Urinary bladder (tissue), 4 donors: Measurements from ENCODE around the gene GRXCR2. TPM values are rescaled to one million over a fixed set of nuclear protein-coding genes. Genes with fewer than 3 reads are reported as not detected.
"Not testable (repeated sequence)": the region's sequence is repeated elsewhere in the genome, so short reads cannot be mapped to it uniquely, and the experiment has no call there.

ENCODE experiments used
- DNase-seq: peaks from one replicate; pipeline ENCODE4 v3.0.0-alpha.2; 2015; ENCODE audit errors: extremely low spot score
- H3K27ac ChIP-seq: one replicate; pipeline ENCODE4 v1.5.1; 2013; ENCODE audit warnings: low read depth, mild to moderate bottlenecking, moderate library complexity
- H3K36me3 ChIP-seq: one replicate; pipeline ENCODE4 v1.6.1; 2013; ENCODE audit warnings: mild to moderate bottlenecking, moderate library complexity; ENCODE audit not compliant: insufficient read depth
- H3K4me1 ChIP-seq: one replicate; pipeline ENCODE4 v1.6.1; 2013; ENCODE audit warnings: mild to moderate bottlenecking, moderate library complexity; ENCODE audit not compliant: insufficient read depth
- H3K4me3 ChIP-seq: one replicate; pipeline ENCODE4 v1.5.1; 2013; ENCODE audit warnings: low read depth, low read length
- WGBS: extraction: QIAGEN DNeasy Blood & Tissue Kit; methylation state at CpG from one replicate; pipeline ENCODE4 v1.1.7; 2013; 5-methylcytosine and 5-hydroxymethylcytosine counted together
- polyA plus RNA-seq: library from polyadenylated mRNA; stranded (reverse); fragments of 200-250 nt; gene quantifications from one replicate; pipeline ENCODE4 v1.2.3, GENCODE V29; 2013
- total RNA-seq: library from RNA; depleted of rRNA; stranded (reverse); fragments of >200 nt; gene quantifications from one replicate; pipeline ENCODE4 v1.2.3, GENCODE V29; 2014
- donor health status: healthy with polysubstance abuse.
- donor health status: healthy.

GRXCR2 gene
- total and polyA plus RNA-seq, 2 donors, result not detected

- no peak for DNase-seq
- Histone ChIP-seq H3K4me1 (no peaks in the 10 kb centered on the region), H3K36me3 (no peaks in the 10 kb centered on the region), H3K27ac (no peak overlapping the region), H3K4me3 (no peak overlapping the region)
- WGBS, result 83% methylated on average over 5 of the region's 5 CpGs
Observed at GRCh38 chr5:145904743-145905142, 31.9 kb upstream of the GRXCR2 start.

GRCh38 chr5:145903867-145904266, 31.1 kb upstream of the GRXCR2 start:
- WGBS, result 55% methylated on average over 3 of the region's 3 CpGs
- Histone ChIP-seq H3K4me1 (no peaks in the 10 kb centered on the region), H3K27ac (no peak overlapping the region), H3K36me3 (no peaks in the 10 kb centered on the region), H3K4me3 (no peak overlapping the region)
- DNase-seq, result no peak

- Histone ChIP-seq H3K36me3 (no peaks in the 10 kb centered on the region), H3K27ac (no peak overlapping the region), H3K4me1 (no peaks in the 10 kb centered on the region), H3K4me3 (no peak overlapping the region)
- DNase-seq, result no peak
- 81% methylated on average over 3 of the region's 3 CpGs for WGBS
Observed at GRCh38 chr5:145903113-145903512, 30.3 kb upstream of the GRXCR2 start.

- H3K36me3 ChIP-seq, result no peaks in the 10 kb centered on the region
- no peak for DNase-seq
- no peak overlapping the region for H3K4me3 ChIP-seq
- WGBS, result 82% methylated on average over 1 of the region's 1 CpG
- no peak overlapping the region for H3K27ac ChIP-seq
- no peaks in the 10 kb centered on the region for H3K4me1 ChIP-seq
Observed at GRCh38 chr5:145902421-145902820, 29.6 kb upstream of the GRXCR2 start.

- H3K36me3 ChIP-seq, result no peaks in the 10 kb centered on the region
- DNase-seq, result no peak
Observed at GRCh38 chr5:145898171-145898570, 25.4 kb upstream of the GRXCR2 start.

GRCh38 chr5:145891378-145891777, 18.6 kb upstream of the GRXCR2 start:
- not testable (repeated sequence) for DNase-seq, H3K4me1 ChIP-seq, H3K36me3 ChIP-seq, H3K4me3 ChIP-seq, H3K27ac ChIP-seq
- 90% methylated on average over 10 of the region's 10 CpGs for WGBS

More at GRCh38 chr5:145898171-145898570, 25.4 kb upstream of the GRXCR2 start:
- no peak overlapping the region for H3K4me3 ChIP-seq
- no peak overlapping the region for H3K27ac ChIP-seq
- H3K4me1 ChIP-seq, result no peaks in the 10 kb centered on the region

GRCh38 chr5:145889611-145890010, 16.8 kb upstream of the GRXCR2 start:
- no peak for DNase-seq
- no peak overlapping the region for H3K27ac ChIP-seq
- no peaks in the 10 kb centered on the region for H3K36me3 ChIP-seq
- 91% methylated on average over 2 of the region's 2 CpGs for WGBS
- H3K4me1 ChIP-seq, result no peaks in the 10 kb centered on the region
- H3K4me3 ChIP-seq, result no peak overlapping the region

GRCh38 chr5:145887976-145888574, 15.3 kb upstream of the GRXCR2 start:
- 74% methylated on average over 5 of the region's 5 CpGs for WGBS
- Histone ChIP-seq H3K27ac (no peak overlapping the region), H3K36me3 (no peaks in the 10 kb centered on the region), H3K4me3 (no peak overlapping the region), H3K4me1 (no peaks in the 10 kb centered on the region)
- DNase-seq, result no peak

GRCh38 chr5:145887217-145887616, 14.4 kb upstream of the GRXCR2 start:
- Histone ChIP-seq H3K27ac (no peak overlapping the region), H3K36me3 (no peaks in the 10 kb centered on the region), H3K4me1 (no peaks in the 10 kb centered on the region), H3K4me3 (no peak overlapping the region)
- no peak for DNase-seq
- 84% methylated on average over 3 of the region's 3 CpGs for WGBS

GRCh38 chr5:145874765-145875164, 2.0 kb upstream of the GRXCR2 start:
- 92% methylated on average over 2 of the region's 2 CpGs for WGBS
- Histone ChIP-seq H3K27ac (no peak overlapping the region), H3K36me3 (no peaks in the 10 kb centered on the region), H3K4me1 (no peaks in the 10 kb centered on the region), H3K4me3 (no peak overlapping the region)
- DNase-seq, result no peak

- Histone ChIP-seq H3K4me3 (no peak overlapping the region), H3K27ac (no peak overlapping the region), H3K36me3 (no peaks in the 10 kb centered on the region), H3K4me1 (no peaks in the 10 kb centered on the region)
- WGBS, result 63% methylated on average over 8 of the region's 8 CpGs
- no peak for DNase-seq
Observed at GRCh38 chr5:145872486-145872885, 328 bp downstream of the GRXCR2 start.

GRCh38 chr5:145869753-145870152, 3.1 kb downstream of the GRXCR2 start:
- H3K36me3 ChIP-seq, result no peaks in the 10 kb centered on the region
- peaks cover 1% of the 10 kb centered on the region for H3K4me1 ChIP-seq
- 70% methylated on average over 4 of the region's 4 CpGs for WGBS
- H3K4me3 ChIP-seq, result no peak overlapping the region
- DNase-seq, result no peak
- no peak overlapping the region for H3K27ac ChIP-seq

GRCh38 chr5:145867806-145868205, 5.0 kb downstream of the GRXCR2 start:
- no peak overlapping the region for H3K27ac ChIP-seq
- H3K36me3 ChIP-seq, result no peaks in the 10 kb centered on the region
- H3K4me3 ChIP-seq, result no peak overlapping the region
- H3K4me1 ChIP-seq, result peaks cover 1% of the 10 kb centered on the region
- 42% methylated on average over 1 of the region's 1 CpG for WGBS
- no peak for DNase-seq

GRCh38 chr5:145864432-145864831, 8.4 kb downstream of the GRXCR2 start:
- not testable (repeated sequence) for H3K4me1 ChIP-seq, H3K36me3 ChIP-seq, H3K4me3 ChIP-seq, DNase-seq, H3K27ac ChIP-seq
- 75% methylated on average over 2 of the region's 2 CpGs for WGBS

GRCh38 chr5:145863003-145863402, 9.8 kb downstream of the GRXCR2 start:
- H3K4me3 ChIP-seq, result no peak overlapping the region
- H3K27ac ChIP-seq, result no peak overlapping the region
- peaks cover 1% of the 10 kb centered on the region for H3K4me1 ChIP-seq
- DNase-seq, result no peak
- H3K36me3 ChIP-seq, result no peaks in the 10 kb centered on the region
- WGBS, result 79% methylated on average over 3 of the region's 3 CpGs
